Glomerular visceral epithelial cell (primary cell): ENCODE data around the gene NSMF.

Experiments used
- DNase-seq: peaks from one replicate; pipeline ENCODE4 v3.0.0-alpha.2; 2016; ENCODE audit errors: extremely low spot score

Gene NSMF

DNA sequence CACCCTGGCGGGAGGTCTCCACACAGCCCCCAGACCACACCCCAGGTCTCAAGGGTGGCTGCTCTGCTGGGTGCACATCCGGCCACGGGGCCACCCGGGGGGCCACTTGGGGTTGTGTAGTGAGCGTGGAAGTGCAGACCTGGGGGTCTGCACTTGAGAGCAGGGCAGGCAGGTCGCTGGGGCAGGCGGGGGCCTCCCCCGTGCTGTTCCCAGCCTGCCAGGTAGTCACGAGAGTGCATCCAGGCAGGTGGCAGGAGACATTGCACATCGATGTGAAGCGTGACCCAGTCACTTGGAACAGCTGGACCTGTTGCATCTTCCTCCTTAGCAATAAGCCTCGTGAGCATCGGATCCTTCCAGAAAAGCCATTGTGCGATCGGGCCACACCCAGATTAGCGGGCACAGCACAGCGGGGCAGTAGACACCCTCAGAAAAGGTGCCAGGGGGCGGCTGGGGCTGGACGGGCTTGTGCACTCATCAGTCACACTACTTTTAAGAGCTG is 13.2 kb downstream of the NSMF start:
- no peak for DNase-seq

- DNase-seq = peak; percentile 81
These were observed 13.8 kb downstream of the NSMF start for GRCh38 chr9:137445275-137445807.

- DNase-seq = no peak
These were observed 14.9 kb downstream of the NSMF start for GRCh38 chr9:137444106-137444790.

- DNase-seq = no peak
These were observed 17.2 kb downstream of the NSMF start for GRCh38 chr9:137441935-137442321.

- peak; percentile 45 for DNase-seq
These were observed 17.7 kb downstream of the NSMF start, which contains the start of gene ENTPD8 for GRCh38 chr9:137441289-137441934. ENTPD8 (minus strand) TSS chr9:137441357; CDS start chr9:137438285, 3,072 bp downstream.

- DNase-seq = no peak
These were observed 19.9 kb downstream of the NSMF start for GRCh38 chr9:137439158-137439714.

GRCh38 chr9:137438591-137439157 is 20.5 kb downstream of the NSMF start:
- no peak for DNase-seq

- DNase-seq = no peak
These were observed 21.2 kb downstream of the NSMF start for GRCh38 chr9:137437691-137438590.

DNA sequence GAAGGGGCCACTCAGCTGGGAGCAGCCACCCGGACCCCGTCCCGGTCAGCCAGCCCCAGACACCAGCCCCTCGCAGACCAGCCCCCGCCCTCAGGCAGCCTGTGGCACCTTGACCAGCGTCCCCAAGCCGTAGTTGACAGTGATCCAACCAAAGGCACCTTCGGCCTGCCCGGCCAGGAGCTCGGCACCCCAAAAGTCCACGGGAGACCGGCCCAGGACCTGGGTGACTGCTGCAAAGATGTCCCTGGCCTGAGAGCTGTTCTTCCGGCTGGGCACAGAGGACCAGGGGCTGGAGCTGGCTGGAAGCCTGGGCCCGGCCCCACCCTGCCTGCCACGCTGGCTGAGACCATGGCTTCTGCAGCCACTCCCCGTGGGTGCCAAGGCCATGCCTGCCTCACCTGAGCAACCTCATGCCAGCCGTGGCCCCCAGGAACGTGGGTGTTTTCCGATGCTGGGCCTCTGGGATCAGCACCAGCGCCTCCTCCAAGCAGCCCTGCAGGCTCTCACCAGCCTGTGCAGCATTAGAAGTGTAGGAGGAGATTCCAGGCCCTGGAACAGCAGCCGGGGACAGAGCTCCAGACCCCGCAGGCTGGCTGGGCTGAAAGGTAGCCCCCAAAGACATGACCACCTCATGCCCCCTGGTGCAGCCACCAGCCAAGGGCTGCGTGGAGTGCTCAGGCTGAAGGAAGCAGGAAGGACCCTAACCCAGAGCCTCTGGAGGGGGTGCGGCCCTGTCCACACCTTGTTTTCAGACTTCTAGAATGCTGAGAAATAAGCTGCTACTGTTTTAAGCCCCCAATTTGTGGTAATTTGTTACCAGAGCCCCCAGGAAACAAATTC is 22.2 kb downstream of the NSMF start:
- DNase-seq = no peak

DNA sequence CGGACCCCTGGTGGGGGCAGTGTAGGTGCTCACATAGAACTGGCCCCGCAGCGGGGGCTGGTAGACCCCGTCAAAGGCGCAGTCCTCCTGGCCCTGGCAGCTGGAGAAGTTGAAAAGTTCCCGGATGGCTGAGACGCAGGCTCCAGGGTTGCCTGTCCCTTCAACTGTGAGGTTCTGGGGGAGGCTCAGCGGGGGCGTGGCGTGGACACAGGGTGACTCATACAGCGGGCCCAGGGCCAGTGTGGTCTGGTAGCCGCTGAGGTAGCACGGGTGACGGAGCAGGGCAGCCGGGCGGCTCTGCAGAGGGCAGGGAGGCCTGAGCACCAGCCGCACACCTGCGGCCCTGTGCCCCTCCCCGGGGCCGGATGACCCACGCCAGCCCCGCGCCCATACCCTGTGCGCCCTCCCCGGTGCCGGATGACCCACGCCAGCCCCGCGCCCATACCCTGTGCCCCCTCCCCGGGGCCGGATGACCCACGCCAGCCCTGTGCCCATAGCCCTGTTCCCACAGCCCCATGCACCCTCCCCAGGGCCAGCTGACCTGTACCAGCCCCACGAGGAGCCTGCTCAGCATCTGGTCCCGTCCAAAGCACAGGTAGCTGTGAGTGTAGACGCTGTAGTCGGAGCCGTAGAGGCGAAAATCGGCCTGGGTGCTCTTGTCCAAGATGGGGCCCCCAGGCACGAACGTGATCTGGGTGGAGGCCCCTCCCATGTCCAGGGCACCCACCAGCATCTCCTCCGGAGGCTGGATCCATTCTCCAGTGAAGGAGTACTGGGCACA is 23.0 kb downstream of the NSMF start:
- DNase-seq = peak; percentile 95

DNA sequence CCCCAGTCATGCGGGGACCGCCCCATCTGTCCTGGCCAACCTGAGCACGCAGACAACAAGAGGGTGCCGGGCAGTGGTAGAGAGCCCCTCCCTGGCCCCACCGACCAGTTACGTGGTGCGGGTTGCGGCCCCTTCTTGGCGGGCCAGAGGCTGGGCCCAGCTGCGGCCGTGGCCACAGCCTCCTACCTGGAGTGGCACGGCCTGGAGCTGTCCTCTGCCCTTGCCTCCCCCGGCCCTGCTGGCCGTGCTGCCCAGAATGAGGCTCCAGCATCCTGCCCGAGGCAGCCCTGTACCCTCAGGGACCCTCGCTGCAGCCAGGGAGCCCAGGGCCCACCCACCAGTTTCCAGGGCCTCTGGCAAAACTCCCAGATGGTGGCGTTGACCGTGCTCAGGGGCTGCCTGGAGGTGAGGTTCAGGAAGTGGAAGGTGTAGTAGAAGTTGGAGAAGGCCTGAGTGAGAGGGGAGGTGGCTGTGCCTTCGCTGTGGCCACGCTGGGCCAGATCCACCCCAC is 23.7 kb downstream of the NSMF start:
- DNase-seq = no peak

GRCh38 chr9:137434498-137435380 is 24.4 kb downstream of the NSMF start:
- DNase-seq = no peak

GRCh38 chr9:137433916-137434431 is 25.2 kb downstream of the NSMF start:
- no peak for DNase-seq

DNA sequence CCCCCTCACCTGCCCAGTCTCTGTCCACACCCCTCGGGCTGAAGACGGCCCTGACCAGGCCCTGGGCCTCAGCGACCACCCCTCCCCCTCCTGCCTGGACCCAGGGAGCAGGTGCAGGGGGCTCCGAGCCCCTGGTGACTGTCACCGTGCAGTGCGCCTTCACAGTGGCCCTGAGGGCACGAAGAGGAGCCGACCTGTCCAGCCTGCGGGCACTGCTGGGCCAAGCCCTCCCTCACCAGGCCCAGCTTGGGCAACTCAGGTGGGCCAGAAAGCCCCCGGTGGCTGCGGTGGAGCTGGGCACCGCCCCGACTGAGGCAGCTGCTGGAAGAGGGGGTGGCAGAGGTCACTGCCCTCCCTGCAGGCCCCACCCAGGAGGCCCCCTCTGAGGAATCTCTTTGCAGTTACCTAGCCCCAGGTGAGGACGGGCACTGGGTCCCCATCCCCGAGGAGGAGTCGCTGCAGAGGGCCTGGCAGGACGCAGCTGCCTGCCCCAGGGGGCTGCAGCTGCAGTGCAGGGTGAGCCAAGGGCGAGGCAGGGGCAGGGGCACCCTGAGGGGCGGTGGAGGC is 25.7 kb downstream of the NSMF start:
- no peak for DNase-seq

GRCh38 chr9:137432687-137433348 is 26.3 kb downstream of the NSMF start:
- DNase-seq = no peak

DNA sequence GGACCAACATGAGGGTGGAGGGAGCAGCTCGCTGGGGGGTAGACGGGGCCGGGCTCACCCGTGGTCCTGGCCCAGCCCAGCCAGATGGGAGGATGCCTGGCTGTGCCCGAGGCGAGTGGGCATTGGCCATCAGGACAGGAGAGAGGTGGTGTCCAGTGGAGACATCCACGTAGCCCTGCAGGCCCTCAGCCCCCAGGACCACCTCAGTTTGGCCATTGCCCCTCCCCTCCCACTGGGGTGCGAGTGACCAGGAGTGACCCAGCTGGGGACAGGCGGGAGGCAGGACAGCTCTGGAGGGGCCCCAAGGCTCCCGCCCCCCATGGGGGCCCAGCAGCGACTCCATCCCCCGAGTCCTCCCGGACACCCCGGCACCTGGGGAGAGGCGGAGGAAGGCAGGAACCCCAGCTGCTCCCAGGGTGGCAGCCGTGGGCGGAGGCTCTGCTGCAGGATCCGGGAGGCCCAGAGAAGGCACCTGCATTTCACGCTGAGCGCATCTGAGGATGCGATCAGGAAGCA is 27.7 kb downstream of the NSMF start:
- no peak for DNase-seq
